Stomach (tissue), 9 donors: ENCODE data around the gene RABL6. TPM values are rescaled to one million over a fixed set of nuclear protein-coding genes. Genes with fewer than 3 reads are reported as not detected.
A peak's percentile ranks its signal among the peaks of the same experiment; 100 is the strongest.

Source experiments
- DNase-seq, 2 donors: peaks; one replicate each; pipeline versions ENCODE4 v3.0.0 to v3.0.0-alpha.2; 2013 to 2019
- H3K27ac ChIP-seq, 5 donors: fragments of 200-600 bp in 4 of 5; sonication (generic) in 4 of 5; one replicate each; pipeline ENCODE4 v1.5.1; 2013 to 2019; ENCODE audit warnings: mild to moderate bottlenecking in 1 of 5, moderate library complexity in 1 of 5
- H3K27me3 ChIP-seq, 3 donors: fragments of 200-600 bp; sonication (generic); one replicate each; pipeline ENCODE4 v1.5.1; 2017 to 2019; ENCODE audit warnings: mixed run types in 1 of 3
- H3K36me3 ChIP-seq, 4 donors: fragments of 200-600 bp; sonication (generic); 1 replicate in 3 of 4; 2 replicates in 1 of 4; pipeline ENCODE4 v1.5.1; 2016 to 2019
- H3K4me1 ChIP-seq, 4 donors: fragments of 200-600 bp; sonication (generic); one replicate each; pipeline ENCODE4 v1.5.1; 2016 to 2019
- H3K4me3 ChIP-seq, 4 donors: fragments of 200-600 bp; sonication (generic) in 3 of 4; one replicate each; pipeline ENCODE4 v1.5.1; 2016 to 2019; ENCODE audit warnings: mild to moderate bottlenecking in 1 of 4
- H3K9me3 ChIP-seq, 4 donors: fragments of 200-600 bp; sonication (generic); one replicate each; pipeline ENCODE4 v1.5.1; 2016 to 2019
- CTCF ChIP-seq, 7 experiments: fragments of 450-650 bp in 4 of 7; fragments of 200-600 bp in 3 of 7; sonication (generic) in 3 of 7; IDR thresholded peaks; one replicate each; pipeline ENCODE4 v1.5.1; 2016 to 2019; ENCODE audit warnings: antibody characterized with exemption in 7 of 7, control low read depth in 2 of 7, mild to moderate bottlenecking in 1 of 7
- EP300 ChIP-seq: sonication (generic); formaldehyde crosslinking; IDR thresholded peaks from one replicate; pipeline ENCODE4 v1.6.1; 2017; ENCODE audit warnings: antibody characterized with exemption
- POLR2A ChIP-seq, 4 donors: fragments of 450-650 bp; IDR thresholded peaks; one replicate each; pipeline ENCODE4 v1.6.1; 2016; ENCODE audit warnings: antibody characterized with exemption in 4 of 4, control low read depth in 2 of 4, mild to moderate bottlenecking in 1 of 4, moderate library complexity in 1 of 4
- POLR2AphosphoS5 ChIP-seq, 3 donors: sonication (generic); formaldehyde crosslinking; IDR thresholded peaks; one replicate each; pipeline ENCODE4 v1.6.1; 2016; ENCODE audit warnings: antibody characterized with exemption in 3 of 3
- WGBS, 5 donors: extraction: QIAGEN DNeasy Blood & Tissue Kit in 3 of 5; methylation state at CpG; one replicate each; pipeline versions ENCODE4 v1.1.5 to v1.1.7; 2013 to 2018; 5-methylcytosine and 5-hydroxymethylcytosine counted together
- intact Hi-C: fragments of 100-400 bp; cut with DNase I; formaldehyde crosslinking; loops from one replicate; pipeline ENCODE4 v1.15.1; 2023; ENCODE audit warnings: low total_unique reads
- polyA plus RNA-seq, 3 donors: library from polyadenylated mRNA; stranded (reverse); fragments of 200-250 nt; gene quantifications; one replicate each; pipeline ENCODE4 v1.2.3, GENCODE V29; 2013
- total RNA-seq, 5 donors: library from RNA; depleted of rRNA; stranded (reverse); fragments of >200 nt; gene quantifications; one replicate each; pipeline versions ENCODE4 v1.1.0 to v1.2.3, GENCODE V29; 2014 to 2016
- donor health status: healthy with polysubstance abuse.
- donor health status: Bipolar disorder and iron deficiency.
- donor health status: healthy.

The RABL6 gene
- total and polyA plus RNA-seq, 8 donors: 47.4 to 615 (median 62.9) TPM

DNA sequence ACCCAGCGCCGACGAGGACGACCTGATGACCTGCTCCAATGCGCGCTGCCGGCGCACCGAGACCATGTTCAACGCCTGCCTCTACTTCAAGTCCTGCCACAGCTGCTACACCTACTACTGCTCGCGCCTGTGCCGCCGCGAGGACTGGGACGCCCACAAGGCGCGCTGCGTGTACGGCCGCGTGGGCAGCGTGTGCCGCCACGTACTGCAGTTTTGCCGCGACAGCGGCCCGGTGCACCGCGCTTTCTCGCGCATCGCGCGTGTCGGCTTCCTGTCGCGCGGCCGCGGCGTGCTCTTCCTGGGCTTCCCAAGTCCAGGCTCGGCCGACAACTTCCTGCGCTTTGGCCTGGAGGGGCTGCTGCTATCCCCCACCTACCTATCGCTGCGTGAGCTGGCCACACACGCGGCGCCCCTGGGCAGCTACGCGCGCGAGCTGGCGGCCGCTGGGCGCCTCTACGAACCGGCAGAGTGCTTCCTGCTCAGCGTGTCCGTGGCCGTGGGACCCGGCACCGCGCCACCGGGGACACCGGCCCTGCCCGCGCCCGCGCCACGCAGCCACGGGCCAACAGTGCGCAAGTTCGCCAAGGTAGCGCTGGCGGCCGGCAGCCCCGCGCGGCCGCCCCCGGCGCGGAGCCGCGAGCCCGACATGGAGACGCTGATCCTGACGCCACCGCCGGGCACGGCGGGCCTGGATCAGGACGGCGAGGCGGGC, 38.8 kb downstream of the RABL6 start:
- H3K36me3 ChIP-seq: peaks cover 6 to 12% (median 10%) of the 10 kb centered on the region in 4 donors
- H3K27ac ChIP-seq: no peak overlapping the region
- peaks cover 63 to 89% (median 87%) of the 10 kb centered on the region in 4 donors for H3K4me1 ChIP-seq
- no peak for TF ChIP-seq POLR2A (IDR thresholded peaks at IDR 0.05)
- no peak for TF ChIP-seq CTCF (IDR thresholded peaks at IDR 0.05)
- no peak for TF ChIP-seq EP300
- no peak for TF ChIP-seq POLR2AphosphoS5 (IDR thresholded peaks at IDR 0.05)
- intact Hi-C loops: no loop called here
- WGBS, 5 donors: 4 to 7% (median 5%) methylated on average over 11 to 98 of the region's 98 CpGs
- H3K27me3 ChIP-seq: peaks cover 12 to 62% (median 41%) of the 10 kb centered on the region in 3 donors
- no peak for DNase-seq
- H3K9me3 ChIP-seq: no peaks in the 10 kb centered on the region
- H3K4me3 ChIP-seq: peak overlapping the region; percentile 55 to 85 (median 61)

DNA sequence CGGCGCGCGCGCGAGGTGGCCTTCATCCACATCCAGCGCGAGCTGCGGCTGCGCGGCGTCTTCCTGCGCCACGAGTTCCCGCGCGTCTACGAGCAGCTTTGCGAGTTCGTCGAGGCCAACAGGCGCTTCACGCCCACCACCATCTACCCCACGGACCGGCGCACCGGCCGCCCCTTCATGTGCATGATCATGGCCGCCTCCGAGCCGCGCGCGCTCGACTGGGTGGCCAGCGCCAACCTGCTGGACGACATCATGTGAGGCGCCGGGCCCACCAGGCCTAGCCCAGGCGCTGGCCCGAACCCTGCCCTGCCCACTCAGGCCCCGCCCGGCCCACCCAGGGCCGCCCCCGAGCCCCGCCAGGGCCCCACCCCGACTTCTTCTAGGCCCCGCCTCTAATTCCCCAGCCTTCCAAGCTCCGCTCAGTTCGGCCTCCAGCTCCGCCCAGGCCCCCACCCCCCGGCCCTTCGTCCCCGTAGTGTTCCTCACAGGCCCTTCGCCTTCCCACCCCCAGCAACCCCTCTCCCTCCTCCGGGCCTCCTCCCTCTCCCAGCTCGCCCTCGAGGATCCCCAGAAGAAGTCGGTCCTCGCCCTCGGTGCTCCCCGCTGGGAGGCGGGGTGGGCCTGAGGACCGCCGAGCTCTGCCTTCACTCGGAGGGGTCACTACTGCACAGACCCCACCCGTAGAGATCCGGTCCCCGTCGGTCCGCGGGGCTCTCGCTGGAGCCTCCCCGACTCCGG, 39.5 kb downstream of the RABL6 start:
- intact Hi-C loops: no loop called here
- Histone ChIP-seq H3K4me3 (peak overlapping the region; percentile 55 to 85 (median 61)), H3K9me3 (no peaks in the 10 kb centered on the region), H3K27me3 (peaks cover 12 to 62% (median 41%) of the 10 kb centered on the region in 3 donors), H3K27ac (peak overlapping the region; percentile 85 to 99 (median 92)), H3K36me3 (peaks cover 8 to 12% (median 10%) of the 10 kb centered on the region in 4 donors), H3K4me1 (peaks cover 56 to 88% (median 87%) of the 10 kb centered on the region in 4 donors)
- 1 to 4% (median 2%) methylated on average over 17 to 72 of the region's 75 CpGs for WGBS, 5 donors
- DNase-seq: peak; percentile 65 to 91
- TF ChIP-seq EP300 (no peak), POLR2AphosphoS5 (IDR thresholded peaks at IDR 0.05) (no peak), POLR2A (IDR thresholded peaks at IDR 0.05) (no peak), CTCF (IDR thresholded peaks at IDR 0.05) (no peak)

- Histone ChIP-seq H3K27me3 (peaks cover 12 to 56% (median 41%) of the 10 kb centered on the region in 3 donors), H3K4me1 (peaks cover 49 to 83% (median 82%) of the 10 kb centered on the region in 4 donors), H3K4me3 (peak overlapping the region; percentile 55 to 85 (median 61)), H3K9me3 (no peaks in the 10 kb centered on the region), H3K27ac (peak overlapping the region; percentile 85 to 99 (median 92)), H3K36me3 (peaks cover 8 to 12% (median 10%) of the 10 kb centered on the region in 4 donors)
- 0 to 2% (median 1%) methylated on average over 38 to 48 of the region's 48 CpGs for WGBS, 5 donors
- intact Hi-C loops: no loop called here
- TF ChIP-seq POLR2AphosphoS5 (IDR thresholded peaks at IDR 0.05) (peak; percentile 13 to 93 (median 92)), POLR2A (IDR thresholded peaks at IDR 0.05) (no peak)
- DNase-seq: peak; percentile 91 to 93
These were observed 40.2 kb downstream of the RABL6 start for GRCh38 chr9:136847826-136848392.

DNA sequence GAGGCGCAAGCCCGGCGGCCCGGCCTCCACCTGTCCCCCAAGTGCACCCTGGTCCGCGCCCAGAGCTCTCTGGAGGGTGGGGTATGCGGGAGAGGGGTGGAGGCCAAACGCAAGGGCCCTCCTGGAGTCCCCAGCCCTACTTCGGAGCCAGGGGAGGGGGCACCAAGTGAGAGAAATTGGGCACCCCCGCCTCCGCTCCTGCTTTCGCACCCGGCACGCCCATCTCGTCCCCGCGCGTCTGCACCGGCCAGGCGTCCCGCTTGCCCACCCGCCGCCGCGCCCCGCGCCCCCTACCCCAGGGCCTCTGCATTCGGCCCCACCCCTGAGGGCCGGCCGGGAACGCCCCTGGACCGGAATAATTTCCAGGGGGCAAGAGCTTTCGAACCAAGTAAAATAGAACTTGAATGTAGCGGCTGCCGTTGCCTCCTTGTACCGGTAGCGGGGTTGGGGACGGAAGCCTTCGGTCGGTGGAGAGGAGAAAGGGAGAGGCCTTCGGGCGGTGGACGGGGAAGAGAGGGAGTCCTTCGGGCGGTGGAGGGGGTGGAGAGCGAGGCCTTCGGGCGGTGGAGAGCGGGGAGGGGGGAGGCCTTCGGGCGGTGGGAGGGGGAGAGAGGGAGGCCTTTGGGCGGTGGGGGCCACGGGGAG, 40.8 kb downstream of the RABL6 start:
- intact Hi-C loops: no loop called here

More for the DNA sequence above, 40.8 kb downstream of the RABL6 start:
- peaks cover 8 to 12% (median 10%) of the 10 kb centered on the region in 4 donors for H3K36me3 ChIP-seq
- no peak for TF ChIP-seq EP300
- TF ChIP-seq CTCF (IDR thresholded peaks at IDR 0.05): no peak
- TF ChIP-seq POLR2A (IDR thresholded peaks at IDR 0.05): no peak
- TF ChIP-seq POLR2AphosphoS5 (IDR thresholded peaks at IDR 0.05): no peak
- H3K4me1 ChIP-seq: peaks cover 43 to 77% (median 76%) of the 10 kb centered on the region in 4 donors
- no peaks in the 10 kb centered on the region for H3K9me3 ChIP-seq
- peak; percentile 44 to 71 for DNase-seq
- 0 to 10% (median 0%) methylated on average over 29 to 49 of the region's 53 CpGs for WGBS, 5 donors
- peak overlapping the region; percentile 85 to 99 (median 92) for H3K27ac ChIP-seq
- H3K4me3 ChIP-seq: peak overlapping the region; percentile 55 to 85 (median 61)
- peaks cover 12 to 50% (median 37%) of the 10 kb centered on the region in 3 donors for H3K27me3 ChIP-seq
